ENCODE results near the gene CSRP3.

The CSRP3 gene

GRCh38 chr11:19226378-19227195 is 24.8 kb upstream of the CSRP3 start:
- no peaks in the 10 kb centered on the region for H3K27me3 ChIP-seq (ENCODE audit: control insufficient read depth, insufficient read depth, low read length)
- no peaks in the 10 kb centered on the region for H3K36me3 ChIP-seq (ENCODE audit: control insufficient read depth, insufficient read depth, low read length)
- H2AFZ ChIP-seq, result no peak overlapping the region
- H3K79me2 ChIP-seq, result no peaks in the 10 kb centered on the region
- no peaks in the 10 kb centered on the region for H3K4me1 ChIP-seq
- H3K9ac ChIP-seq, result no peak overlapping the region
- no peak overlapping the region for H3K27ac ChIP-seq
- no peak overlapping the region for H3K4me2 ChIP-seq (ENCODE audit: low read length)
- no peaks in the 10 kb centered on the region for H3K9me3 ChIP-seq (ENCODE audit: control insufficient read depth, low read length)
- TF ChIP-seq, protein P1, sequence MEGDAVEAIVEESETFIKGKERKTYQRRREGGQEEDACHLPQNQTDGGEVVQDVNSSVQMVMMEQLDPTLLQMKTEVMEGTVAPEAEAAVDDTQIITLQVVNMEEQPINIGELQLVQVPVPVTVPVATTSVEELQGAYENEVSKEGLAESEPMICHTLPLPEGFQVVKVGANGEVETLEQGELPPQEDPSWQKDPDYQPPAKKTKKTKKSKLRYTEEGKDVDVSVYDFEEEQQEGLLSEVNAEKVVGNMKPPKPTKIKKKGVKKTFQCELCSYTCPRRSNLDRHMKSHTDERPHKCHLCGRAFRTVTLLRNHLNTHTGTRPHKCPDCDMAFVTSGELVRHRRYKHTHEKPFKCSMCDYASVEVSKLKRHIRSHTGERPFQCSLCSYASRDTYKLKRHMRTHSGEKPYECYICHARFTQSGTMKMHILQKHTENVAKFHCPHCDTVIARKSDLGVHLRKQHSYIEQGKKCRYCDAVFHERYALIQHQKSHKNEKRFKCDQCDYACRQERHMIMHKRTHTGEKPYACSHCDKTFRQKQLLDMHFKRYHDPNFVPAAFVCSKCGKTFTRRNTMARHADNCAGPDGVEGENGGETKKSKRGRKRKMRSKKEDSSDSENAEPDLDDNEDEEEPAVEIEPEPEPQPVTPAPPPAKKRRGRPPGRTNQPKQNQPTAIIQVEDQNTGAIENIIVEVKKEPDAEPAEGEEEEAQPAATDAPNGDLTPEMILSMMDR (IDR thresholded peaks at IDR 0.05), result no peak
- no peak overlapping the region for H3K4me3 ChIP-seq (ENCODE audit: low read depth, low read length)

DNA sequence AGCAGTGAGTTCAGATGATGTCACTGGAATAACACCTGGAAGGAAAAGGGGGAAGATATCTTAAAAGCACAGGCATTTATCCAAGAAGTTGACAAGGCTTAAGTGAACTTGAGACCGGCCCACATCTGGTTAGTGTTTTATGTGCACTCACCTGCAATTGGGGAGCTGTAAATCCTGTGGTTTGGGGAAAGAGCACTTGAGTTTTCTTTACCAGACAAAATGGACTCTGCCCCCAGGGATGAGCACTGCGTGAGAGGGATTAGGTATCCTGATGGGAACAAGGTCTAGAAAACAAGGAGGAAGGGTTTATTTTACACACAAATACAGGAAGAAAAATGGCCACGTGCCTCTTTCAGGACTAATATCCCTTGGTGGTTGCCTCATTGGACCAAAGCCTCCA is 23.8 kb upstream of the CSRP3 start:
- Histone ChIP-seq H3K27ac (no peak overlapping the region), H3K4me3 (ENCODE audit: low read depth, low read length) (no peak overlapping the region), H3K27me3 (ENCODE audit: control insufficient read depth, insufficient read depth, low read length) (no peaks in the 10 kb centered on the region), H3K4me2 (ENCODE audit: low read length) (no peak overlapping the region), H3K79me2 (no peaks in the 10 kb centered on the region), H3K4me1 (no peaks in the 10 kb centered on the region), H2AFZ (no peak overlapping the region), H3K36me3 (ENCODE audit: control insufficient read depth, insufficient read depth, low read length) (no peaks in the 10 kb centered on the region), H3K9ac (no peak overlapping the region), H3K9me3 (ENCODE audit: control insufficient read depth, low read length) (no peaks in the 10 kb centered on the region)
- TF ChIP-seq, protein P1 (IDR thresholded peaks at IDR 0.05), result no peak

DNA sequence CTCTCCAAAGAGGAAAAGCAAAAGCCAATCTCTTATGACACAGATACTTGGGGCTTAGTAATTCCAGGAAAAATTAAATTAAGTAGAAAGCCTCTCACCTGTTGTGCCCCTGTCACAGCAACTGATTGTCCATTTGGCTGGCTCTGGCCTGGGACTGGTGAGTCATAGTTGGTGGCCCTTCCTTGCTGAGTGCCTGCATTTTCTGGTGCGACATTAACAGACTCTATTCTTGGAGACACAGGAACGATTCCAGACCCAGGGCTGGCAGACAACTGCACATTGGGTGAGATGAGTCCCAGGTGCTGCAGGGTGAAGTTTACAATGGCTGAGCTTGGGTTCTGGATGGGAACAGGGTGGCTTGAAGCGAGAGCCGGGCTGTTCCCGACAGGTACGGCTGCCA is 23.3 kb upstream of the CSRP3 start:
- Histone ChIP-seq H2AFZ (no peak overlapping the region), H3K9ac (no peak overlapping the region), H3K4me2 (ENCODE audit: low read length) (no peak overlapping the region), H3K36me3 (ENCODE audit: control insufficient read depth, insufficient read depth, low read length) (no peaks in the 10 kb centered on the region), H3K4me3 (ENCODE audit: low read depth, low read length) (no peak overlapping the region), H3K9me3 (ENCODE audit: control insufficient read depth, low read length) (no peaks in the 10 kb centered on the region), H3K27ac (no peak overlapping the region), H3K4me1 (no peaks in the 10 kb centered on the region), H3K27me3 (ENCODE audit: control insufficient read depth, insufficient read depth, low read length) (no peaks in the 10 kb centered on the region), H3K79me2 (no peaks in the 10 kb centered on the region)
- TF ChIP-seq, protein P1 (IDR thresholded peaks at IDR 0.05), result no peak

DNA sequence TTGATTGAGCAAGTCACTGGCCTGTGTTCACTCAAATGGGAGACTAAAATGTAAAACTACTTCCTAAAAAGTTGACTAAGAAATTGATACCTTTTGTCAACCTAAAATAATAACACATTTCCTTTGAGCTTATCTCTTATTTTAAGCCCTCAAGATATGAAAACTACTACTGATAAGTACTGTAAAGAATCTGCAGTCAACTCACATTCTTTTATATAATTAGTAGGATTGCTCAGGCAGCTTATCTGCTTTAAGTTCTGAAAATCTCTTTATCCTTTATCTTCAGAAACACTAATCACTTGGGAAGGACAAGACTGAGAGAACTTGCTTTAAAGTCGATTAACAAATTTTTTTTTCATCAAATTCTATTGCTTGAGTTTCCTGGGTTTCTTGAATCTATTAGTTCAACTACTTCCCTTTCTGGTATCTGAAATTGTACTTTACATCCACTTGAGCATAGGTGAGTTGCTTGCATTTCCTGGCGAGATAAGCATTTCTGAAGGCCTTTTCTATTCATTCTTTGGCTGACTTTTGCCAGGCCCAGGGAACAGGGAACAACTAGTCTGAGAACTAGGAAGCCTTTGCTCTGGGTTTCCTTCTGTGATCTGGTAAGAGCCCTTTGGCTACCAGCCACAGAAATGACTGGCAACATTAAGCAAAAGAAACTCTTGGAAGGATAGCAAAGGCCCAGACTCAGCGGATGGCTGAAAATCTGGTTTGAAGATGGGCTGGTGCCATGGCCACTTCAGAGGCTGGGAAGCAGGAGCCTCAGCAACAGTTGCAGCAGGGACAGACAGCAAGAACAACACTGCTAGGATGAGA is 19.3 kb upstream of the CSRP3 start:
- no peaks in the 10 kb centered on the region for H3K36me3 ChIP-seq (ENCODE audit: control insufficient read depth, insufficient read depth, low read length)
- TF ChIP-seq, protein P1 (IDR thresholded peaks at IDR 0.05), result no peak
- H3K4me1 ChIP-seq, result no peaks in the 10 kb centered on the region

More for the DNA sequence above, 19.3 kb upstream of the CSRP3 start:
- H3K27ac ChIP-seq, result no peak overlapping the region
- H3K9me3 ChIP-seq (ENCODE audit: control insufficient read depth, low read length), result no peaks in the 10 kb centered on the region
- no peak overlapping the region for H2AFZ ChIP-seq
- no peaks in the 10 kb centered on the region for H3K27me3 ChIP-seq (ENCODE audit: control insufficient read depth, insufficient read depth, low read length)
- no peaks in the 10 kb centered on the region for H3K79me2 ChIP-seq
- no peak overlapping the region for H3K9ac ChIP-seq
- no peak overlapping the region for H3K4me2 ChIP-seq (ENCODE audit: low read length)
- no peak overlapping the region for H3K4me3 ChIP-seq (ENCODE audit: low read depth, low read length)
